ENCODE measurements around the gene JADE2.

DNA sequence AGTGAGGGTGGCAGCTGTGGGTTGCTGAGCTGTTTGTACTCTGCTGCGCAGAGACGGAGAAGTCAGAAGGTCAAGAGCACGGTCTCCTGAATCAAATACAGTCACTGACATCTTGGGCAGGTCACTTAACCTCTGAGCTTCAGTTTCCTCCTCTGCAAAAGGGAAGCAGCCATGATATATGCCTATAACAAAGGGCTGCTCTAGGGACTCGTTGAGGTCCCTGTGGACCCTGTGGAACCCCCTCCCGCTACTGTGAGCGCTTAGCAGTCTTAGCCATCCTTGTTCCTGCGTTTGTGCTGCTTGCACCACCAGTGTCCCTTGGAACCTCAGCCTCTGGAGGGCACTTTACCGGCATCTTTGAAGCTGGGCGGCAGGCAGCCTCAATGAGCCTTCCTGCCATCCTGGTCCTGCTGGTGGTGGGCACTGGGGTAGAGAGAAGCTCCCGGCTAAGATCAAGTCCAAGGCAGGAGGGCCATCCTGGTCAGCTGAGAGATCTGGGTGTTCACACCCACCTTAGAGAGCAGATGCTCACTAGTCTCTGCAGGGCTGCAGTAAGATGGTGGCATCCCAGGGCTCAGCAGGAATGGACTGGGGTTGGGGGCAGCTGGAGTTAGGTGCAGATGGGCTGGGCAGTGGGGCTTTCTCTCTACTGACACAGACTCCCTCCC, 8.7 kb downstream of the JADE2 start:
- TF ChIP-seq, protein P1, sequence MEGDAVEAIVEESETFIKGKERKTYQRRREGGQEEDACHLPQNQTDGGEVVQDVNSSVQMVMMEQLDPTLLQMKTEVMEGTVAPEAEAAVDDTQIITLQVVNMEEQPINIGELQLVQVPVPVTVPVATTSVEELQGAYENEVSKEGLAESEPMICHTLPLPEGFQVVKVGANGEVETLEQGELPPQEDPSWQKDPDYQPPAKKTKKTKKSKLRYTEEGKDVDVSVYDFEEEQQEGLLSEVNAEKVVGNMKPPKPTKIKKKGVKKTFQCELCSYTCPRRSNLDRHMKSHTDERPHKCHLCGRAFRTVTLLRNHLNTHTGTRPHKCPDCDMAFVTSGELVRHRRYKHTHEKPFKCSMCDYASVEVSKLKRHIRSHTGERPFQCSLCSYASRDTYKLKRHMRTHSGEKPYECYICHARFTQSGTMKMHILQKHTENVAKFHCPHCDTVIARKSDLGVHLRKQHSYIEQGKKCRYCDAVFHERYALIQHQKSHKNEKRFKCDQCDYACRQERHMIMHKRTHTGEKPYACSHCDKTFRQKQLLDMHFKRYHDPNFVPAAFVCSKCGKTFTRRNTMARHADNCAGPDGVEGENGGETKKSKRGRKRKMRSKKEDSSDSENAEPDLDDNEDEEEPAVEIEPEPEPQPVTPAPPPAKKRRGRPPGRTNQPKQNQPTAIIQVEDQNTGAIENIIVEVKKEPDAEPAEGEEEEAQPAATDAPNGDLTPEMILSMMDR (conservative IDR thresholded peaks at IDR 0.05; ENCODE audit: low read depth, low read length), result no peak
- TF ChIP-seq EZH2 (IDR thresholded peaks at IDR 0.05; ENCODE audit: borderline replicate concordance, low read depth, low read length, poor library complexity, severe bottlenecking), result no peak

All from A673 (cell line).